HUDEP-2 (cell line): ENCODE data around the gene HOGA1.
"Not testable (repeated sequence)": the region's sequence is repeated elsewhere in the genome, so short reads cannot be mapped to it uniquely, and the experiment has no call there.

ENCODE experiments used
- DNase-seq, 76 experiments: peaks; one replicate each; lab custom pipeline; 2025; ENCODE audit not compliant: unreplicated experiment in 76 of 76; lab: John Stamatoyannopoulos, UW

HOGA1 gene

GRCh38 chr10:97642471-97643159 is 58.4 kb downstream of the HOGA1 start:
- not testable (repeated sequence) for DNase-seq

GRCh38 chr10:97643441-97643985 is 59.3 kb downstream of the HOGA1 start:
- DNase-seq: no peak

GRCh38 chr10:97644936-97645335 is 60.7 kb downstream of the HOGA1 start:
- DNase-seq: no peak

- no peak for DNase-seq
These were observed 63.4 kb downstream of the HOGA1 start for GRCh38 chr10:97647556-97647955.

GRCh38 chr10:97648562-97649404 is 64.6 kb downstream of the HOGA1 start:
- DNase-seq: peak in 56 of 76 experiments; percentile 7 to 81 (median 53)

GRCh38 chr10:97649405-97649750 is 65.2 kb downstream of the HOGA1 start:
- not testable (repeated sequence) for DNase-seq

GRCh38 chr10:97650726-97651125 is 66.5 kb downstream of the HOGA1 start:
- no peak for DNase-seq

- DNase-seq: no peak
These were observed 67.6 kb downstream of the HOGA1 start for GRCh38 chr10:97651773-97652172.

- no peak for DNase-seq
These were observed 72.6 kb downstream of the HOGA1 start for GRCh38 chr10:97656777-97657176.

- peak in 3 of 76 experiments; percentile 12 to 22 (median 22) for DNase-seq
These were observed 75.4 kb downstream of the HOGA1 start for GRCh38 chr10:97659589-97659988.
